MM.1S (cell line): ENCODE data around the gene ECPAS.

Source experiments
- DNase-seq: peaks from one replicate; pipeline ENCODE4 v3.0.0-alpha.2; 2015
- H2AFZ ChIP-seq: fragments of 300-600 bp; sonication (generic); 2 replicates; pipeline ENCODE4 v1.6.0; 2016; ENCODE audit warnings: antibody characterized with exemption, low read length
- H3F3A ChIP-seq: fragments of 300-600 bp; sonication (generic); 2 replicates; pipeline ENCODE4 v1.6.1; 2016; ENCODE audit warnings: mild to moderate bottlenecking, antibody characterized with exemption, low read length, moderate library complexity, mixed read lengths; ENCODE audit not compliant: insufficient read depth
- H3K27ac ChIP-seq: fragments of 300-600 bp; sonication (generic); 2 replicates; pipeline ENCODE4 v1.5.1; 2016; ENCODE audit warnings: mild to moderate bottlenecking, low read length
- H3K27me3 ChIP-seq: fragments of 300-600 bp; sonication (generic); replicated peaks from 2 replicates; pipeline ENCODE4 v1.6.0; 2016; ENCODE audit warnings: low read length; ENCODE audit not compliant: insufficient read depth
- H3K36me3 ChIP-seq: fragments of 300-600 bp; sonication (generic); replicated peaks from 2 replicates; pipeline ENCODE4 v1.6.1; 2016; ENCODE audit warnings: mild to moderate bottlenecking, low read length, mixed read lengths; ENCODE audit not compliant: insufficient read depth
- H3K4me1 ChIP-seq: fragments of 300-600 bp; sonication (generic); 2 replicates; pipeline ENCODE4 v1.6.1; 2016; ENCODE audit warnings: low read length, mixed read lengths
- H3K4me2 ChIP-seq: fragments of 300-600 bp; sonication (generic); 2 replicates; pipeline ENCODE4 v1.6.0; 2016; ENCODE audit warnings: low read depth, low read length
- H3K4me3 ChIP-seq: fragments of 300-600 bp; sonication (generic); 2 replicates; pipeline ENCODE4 v1.5.1; 2016; ENCODE audit warnings: low read length, mixed read lengths
- H3K79me2 ChIP-seq: fragments of 300-600 bp; sonication (generic); 2 replicates; pipeline ENCODE4 v1.6.1; 2016; ENCODE audit warnings: mixed run types, low read length, mixed read lengths
- H3K9ac ChIP-seq: fragments of 300-600 bp; sonication (generic); 2 replicates; pipeline ENCODE4 v1.6.1; 2016; ENCODE audit warnings: low read length, mixed read lengths
- H3K9me2 ChIP-seq: fragments of 300-600 bp; sonication (generic); replicated peaks from 2 replicates; pipeline ENCODE4 v1.6.1; 2016; ENCODE audit warnings: mild to moderate bottlenecking, low read length, mixed read lengths; ENCODE audit not compliant: insufficient read depth
- H3K9me3 ChIP-seq: fragments of 300-600 bp; sonication (generic); replicated peaks from 2 replicates; pipeline ENCODE4 v1.6.1; 2016; ENCODE audit warnings: mild to moderate bottlenecking, low read length, mixed read lengths; ENCODE audit not compliant: insufficient read depth
- H4K20me1 ChIP-seq: fragments of 300-600 bp; sonication (generic); 2 replicates; pipeline ENCODE4 v1.6.1; 2016; ENCODE audit warnings: mild to moderate bottlenecking, low read length, moderate library complexity, mixed read lengths; ENCODE audit not compliant: insufficient read depth
- CTCF ChIP-seq: fragments of 300-600 bp; sonication (generic); IDR thresholded peaks from 2 replicates; pipeline ENCODE4 v1.5.1; 2016; ENCODE audit warnings: antibody characterized with exemption, low read length, mixed read lengths
- EZH2 ChIP-seq: fragments of 300-600 bp; sonication (generic); optimal IDR thresholded peaks from 2 replicates; pipeline ENCODE3; 2017; ENCODE audit warnings: low read depth, mild to moderate bottlenecking, antibody characterized with exemption, low read length, mixed read lengths
- EZH2phosphoT487 ChIP-seq: fragments of 300-600 bp; sonication (generic); IDR thresholded peaks from 2 replicates; pipeline ENCODE4 v1.6.1; 2018; ENCODE audit warnings: antibody characterized with exemption, low read length

Gene ECPAS

DNA sequence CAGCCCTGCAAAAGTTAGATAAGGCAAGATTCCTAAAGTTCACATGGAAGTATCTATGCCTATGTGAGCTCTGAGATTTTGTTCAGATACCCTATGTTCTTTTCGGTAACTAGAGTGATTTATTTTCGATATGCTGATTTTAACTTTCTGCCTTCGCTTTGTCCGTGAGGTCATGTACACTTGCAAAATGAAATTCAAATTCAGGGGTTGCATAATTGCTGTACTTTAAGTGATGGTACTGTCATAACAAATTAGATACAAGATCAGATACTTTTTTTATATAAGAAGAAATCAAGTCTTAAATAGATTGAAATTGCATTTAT lies 350 bp upstream of the ECPAS start:
- peaks cover 13% of the 10 kb centered on the region for H3F3A ChIP-seq
- DNase-seq, result peak; percentile 65
- H3K4me1 ChIP-seq, result peaks cover 14% of the 10 kb centered on the region; the same call in 1 of the 2 replicates
- H2AFZ ChIP-seq, result peak overlapping the region; percentile 69
- H3K27ac ChIP-seq, result peak overlapping the region; percentile 78
- H3K36me3 ChIP-seq, result no peaks in the 10 kb centered on the region
- H3K9me2 ChIP-seq, result no peaks in the 10 kb centered on the region
- H3K4me2 ChIP-seq, result peak overlapping the region; percentile 65
- peak overlapping the region; percentile 72 for H3K9ac ChIP-seq
- H3K79me2 ChIP-seq, result peaks cover 39% of the 10 kb centered on the region
- H3K27me3 ChIP-seq, result no peaks in the 10 kb centered on the region
- TF ChIP-seq EZH2phosphoT487, result no peak
- TF ChIP-seq EZH2, result no peak
- TF ChIP-seq CTCF, result no peak
- no peaks in the 10 kb centered on the region for H3K9me3 ChIP-seq
- H4K20me1 ChIP-seq, result peaks cover 15% of the 10 kb centered on the region
- H3K4me3 ChIP-seq, result peak overlapping the region; percentile 72

DNA sequence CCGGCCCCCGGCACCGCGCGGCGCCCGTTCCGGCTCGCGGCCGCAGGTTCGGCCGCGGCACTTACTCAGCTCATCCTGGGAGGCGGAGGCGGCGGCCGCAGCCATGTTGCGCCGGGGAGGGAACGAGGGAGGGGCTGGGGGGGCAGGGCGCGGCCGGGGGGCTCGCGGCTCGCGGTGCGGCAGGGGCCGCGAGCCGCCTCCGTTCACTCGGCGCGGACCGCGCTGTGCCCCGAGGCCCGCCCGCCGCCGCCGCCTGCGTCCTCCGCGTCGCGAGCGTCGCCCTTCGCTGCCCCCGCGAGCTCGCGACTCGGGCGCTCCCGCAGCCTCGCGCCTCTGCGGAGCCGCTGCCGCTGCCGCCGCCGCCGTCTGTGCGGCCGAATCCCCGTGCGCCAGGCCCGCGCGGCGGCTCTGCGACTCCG lies 735 bp downstream of the ECPAS start:
- peaks cover 23% of the 10 kb centered on the region for H4K20me1 ChIP-seq
- H3K9me2 ChIP-seq, result no peaks in the 10 kb centered on the region
- TF ChIP-seq CTCF (no peak), EZH2 (no peak), EZH2phosphoT487 (no peak)
- peaks cover 14% of the 10 kb centered on the region; the same call in 1 of the 2 replicates for H3K4me1 ChIP-seq
- H3K79me2 ChIP-seq, result peaks cover 50% of the 10 kb centered on the region
- no peaks in the 10 kb centered on the region for H3K27me3 ChIP-seq
- H2AFZ ChIP-seq, result no peak overlapping the region
- H3K36me3 ChIP-seq, result no peaks in the 10 kb centered on the region
- H3K4me2 ChIP-seq, result no peak overlapping the region
- H3K9me3 ChIP-seq, result no peaks in the 10 kb centered on the region
- no peak overlapping the region for H3K27ac ChIP-seq
- peaks cover 13% of the 10 kb centered on the region for H3F3A ChIP-seq
- no peak overlapping the region for H3K4me3 ChIP-seq
- no peak overlapping the region for H3K9ac ChIP-seq
- DNase-seq, result peak; percentile 38

DNA sequence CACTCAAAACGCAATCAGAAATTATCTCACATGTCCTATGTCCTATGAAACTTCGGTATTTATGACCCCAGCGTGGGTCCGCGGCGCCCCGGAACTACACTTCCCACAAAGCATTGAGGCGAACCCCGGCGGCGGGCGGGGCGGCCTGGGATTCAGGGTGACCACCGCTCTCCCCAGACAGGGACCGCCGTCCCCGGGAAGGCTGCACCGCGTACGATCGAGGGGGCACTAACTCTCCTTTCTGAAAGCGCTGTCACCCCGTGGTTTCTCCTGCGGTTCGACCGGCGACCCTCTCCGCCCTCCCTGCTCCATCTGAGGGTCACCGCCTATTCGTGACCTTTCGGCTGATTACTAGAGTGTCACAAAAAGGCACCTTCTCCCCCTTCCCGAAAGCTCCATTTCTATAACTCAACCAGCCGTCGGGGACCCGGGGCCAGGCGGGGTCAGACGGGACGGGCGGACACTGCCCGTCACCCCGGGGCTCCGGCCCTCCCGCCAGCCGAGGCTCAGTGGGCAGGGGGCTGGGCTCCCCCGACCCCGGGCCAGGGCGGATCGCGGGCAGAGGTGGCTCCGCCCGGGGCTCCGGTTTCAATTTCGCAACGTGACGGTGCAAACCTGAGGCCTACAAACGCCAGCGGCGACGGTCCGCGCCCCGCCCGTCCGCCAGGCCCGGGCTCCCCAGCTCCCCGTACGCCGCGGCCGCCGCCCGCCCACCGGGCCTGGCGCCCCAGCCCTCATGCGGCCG lies 1.3 kb downstream of the ECPAS start:
- H4K20me1 ChIP-seq, result peaks cover 24% of the 10 kb centered on the region
- H3K9me2 ChIP-seq, result no peaks in the 10 kb centered on the region
- H3K9me3 ChIP-seq, result no peaks in the 10 kb centered on the region
- no peaks in the 10 kb centered on the region for H3K27me3 ChIP-seq
- no peaks in the 10 kb centered on the region for H3K36me3 ChIP-seq
- peak overlapping the region; percentile 90 for H3K27ac ChIP-seq
- 0 out of 2 replicates have a peak overlapping the region, but pooled peaks have one; percentile 61 for H2AFZ ChIP-seq
- TF ChIP-seq EZH2 (no peak), EZH2phosphoT487 (no peak), CTCF (no peak)
- H3K79me2 ChIP-seq, result peaks cover 56% of the 10 kb centered on the region
- peak; percentile 82 for DNase-seq
- peaks cover 13% of the 10 kb centered on the region for H3F3A ChIP-seq
- peak overlapping the region; percentile 78 for H3K4me2 ChIP-seq
- H3K4me3 ChIP-seq, result peak overlapping the region; percentile 96
- H3K9ac ChIP-seq, result peak overlapping the region; percentile 89
- peaks cover 14% of the 10 kb centered on the region; the same call in 1 of the 2 replicates for H3K4me1 ChIP-seq
